OCI-LY1 (cell line): ENCODE data around the gene CENPX.
A peak's percentile ranks its signal among the peaks of the same experiment; 100 is the strongest.

ENCODE experiments used
- H2AFZ ChIP-seq: fragments of 200-600 bp; sonication (generic), shearing (Covaris generic); 2 replicates; pipeline ENCODE4 v1.6.0; 2014; ENCODE audit warnings: antibody characterized with exemption, mild to moderate bottlenecking, low read length
- H3F3A ChIP-seq: fragments of 200-600 bp; sonication (generic), shearing (Covaris generic); 2 replicates; pipeline ENCODE4 v1.6.0; 2014; ENCODE audit warnings: mild to moderate bottlenecking, antibody characterized with exemption, low read length, moderate library complexity; ENCODE audit not compliant: insufficient read depth
- H3K27ac ChIP-seq: fragments of 200-600 bp; sonication (generic); 2 replicates; pipeline ENCODE4 v1.5.1; 2014; ENCODE audit warnings: low read length, mixed run types, mild to moderate bottlenecking, low read depth; ENCODE audit not compliant: poor library complexity, severe bottlenecking
- H3K27me3 ChIP-seq: fragments of 200-600 bp; sonication (generic); 2 replicates; pipeline ENCODE4 v1.6.0; 2014; ENCODE audit warnings: antibody characterized with exemption, mild to moderate bottlenecking, low read length, moderate library complexity; ENCODE audit not compliant: insufficient read depth
- H3K36me3 ChIP-seq: fragments of 200-600 bp; sonication (generic); 2 replicates; pipeline ENCODE4 v1.6.1; 2014; ENCODE audit warnings: mild to moderate bottlenecking, antibody characterized with exemption, low read length, moderate library complexity, mixed read lengths; ENCODE audit not compliant: insufficient read depth
- H3K4me1 ChIP-seq: fragments of 200-600 bp; sonication (generic); 2 replicates; pipeline ENCODE4 v1.5.1; 2014; ENCODE audit warnings: mild to moderate bottlenecking, low read length, moderate library complexity; ENCODE audit not compliant: insufficient read depth, severe bottlenecking
- H3K4me2 ChIP-seq: fragments of 200-600 bp; sonication (generic), shearing (Covaris generic); 2 replicates; pipeline ENCODE4 v1.6.1; 2014; ENCODE audit warnings: low read length
- H3K4me3 ChIP-seq: fragments of 200-600 bp; sonication (generic); 2 replicates; pipeline ENCODE4 v1.5.1; 2014; ENCODE audit warnings: low read length, low read depth, mild to moderate bottlenecking, mixed read lengths; ENCODE audit not compliant: poor library complexity, severe bottlenecking
- H3K79me2 ChIP-seq: fragments of 200-600 bp; shearing (Covaris generic); 2 replicates; pipeline ENCODE4 v1.6.1; 2016; ENCODE audit warnings: mixed run types, low read length, mixed read lengths; ENCODE audit not compliant: insufficient read depth
- H3K9ac ChIP-seq: fragments of 200-600 bp; sonication (generic), shearing (Covaris generic); 2 replicates; pipeline ENCODE4 v1.6.1; 2014; ENCODE audit warnings: mild to moderate bottlenecking, low read length, mixed read lengths
- H3K9me2 ChIP-seq: fragments of 200-600 bp; sonication (generic), shearing (Covaris generic); 2 replicates; pipeline ENCODE4 v1.6.1; 2014; ENCODE audit warnings: low read depth, mild to moderate bottlenecking, low read length, mixed read lengths
- H3K9me3 ChIP-seq: fragments of 200-600 bp; shearing (Covaris generic); 2 replicates; pipeline ENCODE4 v1.6.1; 2014; ENCODE audit warnings: low read length, mixed read lengths
- H4K20me1 ChIP-seq: fragments of 200-600 bp; sonication (generic), shearing (Covaris generic); 2 replicates; pipeline ENCODE4 v1.6.0; 2016; ENCODE audit warnings: mild to moderate bottlenecking, low read length; ENCODE audit not compliant: insufficient read depth
- CTCF ChIP-seq: fragments of 200-600 bp; sonication (generic), shearing (Covaris generic); IDR thresholded peaks from 2 replicates; pipeline ENCODE4 v1.5.1; 2017; ENCODE audit warnings: mild to moderate bottlenecking, antibody characterized with exemption, low read length, moderate library complexity, mixed read lengths
- EZH2 ChIP-seq: fragments of 200-600 bp; sonication (generic), shearing (Covaris generic); IDR thresholded peaks from 2 replicates; pipeline ENCODE4 v1.8.0; 2017; ENCODE audit warnings: borderline replicate concordance, mixed run types, mild to moderate bottlenecking, antibody characterized with exemption, low read length, moderate library complexity, mixed read lengths

The CENPX gene

GRCh38 chr17:82035956-82036633 lies 13.4 kb upstream of the CENPX start:
- Histone ChIP-seq H3K27ac (no peak overlapping the region), H3K9ac (peak overlapping the region; percentile 92; the same call in 1 of the 2 replicates), H3K36me3 (0 out of 2 replicates have a peak, but pooled peaks cover 6% of the 10 kb centered on the region)

GRCh38 chr17:82035488-82035887 lies 12.8 kb upstream of the CENPX start:
- H3K9me2 ChIP-seq: no peaks in the 10 kb centered on the region
- 0 out of 2 replicates have a peak, but pooled peaks cover 6% of the 10 kb centered on the region for H3K36me3 ChIP-seq
- no peak overlapping the region for H2AFZ ChIP-seq
- H3K27me3 ChIP-seq: no peaks in the 10 kb centered on the region
- no peak for TF ChIP-seq EZH2
- no peak for TF ChIP-seq CTCF
- H3K79me2 ChIP-seq: no peaks in the 10 kb centered on the region
- H3K4me3 ChIP-seq: no peak overlapping the region
- H3K4me1 ChIP-seq: peaks cover 34% of the 10 kb centered on the region
- no peak overlapping the region for H3K27ac ChIP-seq
- H3K9me3 ChIP-seq: no peaks in the 10 kb centered on the region
- no peak overlapping the region for H3K9ac ChIP-seq
- H3K4me2 ChIP-seq: peak overlapping the region; percentile 85; the same call in 1 of the 2 replicates
- no peaks in the 10 kb centered on the region; the same call in 1 of the 2 replicates for H3F3A ChIP-seq
- H4K20me1 ChIP-seq: no peaks in the 10 kb centered on the region

More at GRCh38 chr17:82035956-82036633, 13.4 kb upstream of the CENPX start:
- Histone ChIP-seq H3K9me2 (no peaks in the 10 kb centered on the region), H3F3A (no peaks in the 10 kb centered on the region; the same call in 1 of the 2 replicates), H3K4me1 (peaks cover 29% of the 10 kb centered on the region), H3K79me2 (no peaks in the 10 kb centered on the region), H3K27me3 (no peaks in the 10 kb centered on the region), H3K9me3 (no peaks in the 10 kb centered on the region), H3K4me3 (peak overlapping the region; percentile 80), H4K20me1 (no peaks in the 10 kb centered on the region), H2AFZ (no peak overlapping the region), H3K4me2 (peak overlapping the region; percentile 85)
- TF ChIP-seq CTCF (no peak), EZH2 (no peak)

- Histone ChIP-seq H3F3A (no peaks in the 10 kb centered on the region; the same call in 1 of the 2 replicates), H3K27ac (no peak overlapping the region), H3K9me2 (no peaks in the 10 kb centered on the region), H3K4me1 (peaks cover 39% of the 10 kb centered on the region), H3K79me2 (no peaks in the 10 kb centered on the region), H3K4me3 (no peak overlapping the region), H2AFZ (no peak overlapping the region), H4K20me1 (no peaks in the 10 kb centered on the region), H3K4me2 (no peak overlapping the region), H3K36me3 (0 out of 2 replicates have a peak, but pooled peaks cover 10% of the 10 kb centered on the region), H3K9ac (no peak overlapping the region), H3K9me3 (no peaks in the 10 kb centered on the region), H3K27me3 (no peaks in the 10 kb centered on the region)
- no peak for TF ChIP-seq CTCF
- TF ChIP-seq EZH2: no peak
Measured at GRCh38 chr17:82034371-82035011, 11.8 kb upstream of the CENPX start.
